H1 (cell line): Measurements from ENCODE around the gene QDPR. TPM values are rescaled to one million over a fixed set of nuclear protein-coding genes. Genes with fewer than 3 reads are reported as not detected.

ENCODE experiments used
- CTCF ChIA-PET: fragments of 300-600 bp; sonication (Branson Sonifier 250); formaldehyde crosslinking; loops from one replicate; lab custom pipeline; 2021; ENCODE audit not compliant: partially characterized antibody; lab: Charles Lee
- POLR2A ChIA-PET: fragments of 300-600 bp; sonication (Branson Sonifier 250); formaldehyde crosslinking; loops from one replicate; lab custom pipeline; 2021; ENCODE audit warnings: inconsistent platforms; ENCODE audit not compliant: partially characterized antibody; lab: Charles Lee
- DNase-seq, 2 experiments: peaks; one replicate each; pipeline versions ENCODE4 v3.0.0 to v3.0.0-alpha.2; 2010 to 2022; ENCODE audit warnings: low spot score in 2 of 2, low read depth in 1 of 2, mixed read lengths in 1 of 2
- FAIRE-seq: peaks from 2 replicates; lab custom pipeline; 2011; peaks lifted over from hg19 to GRCh38; lab: Jason Lieb, UNC
- H2AFZ ChIP-seq: 2 replicates; pipeline ENCODE4 v1.8.1; 2012; ENCODE audit warnings: low read length, inconsistent platforms
- H2AK5ac ChIP-seq: 2 replicates; pipeline ENCODE4 v1.6.1; 2013; ENCODE audit warnings: low read depth, low read length
- H2BK120ac ChIP-seq: replicated peaks from 2 replicates; pipeline ENCODE3; 2013; ENCODE audit warnings: low read depth, low read length, inconsistent platforms
- H2BK12ac ChIP-seq: 2 replicates; pipeline ENCODE4 v1.6.1; 2013; ENCODE audit warnings: low read depth, low read length
- H2BK15ac ChIP-seq: 2 replicates; pipeline ENCODE4 v1.6.1; 2013; ENCODE audit warnings: low read length
- H2BK20ac ChIP-seq: 2 replicates; pipeline ENCODE4 v1.6.1; 2013; ENCODE audit warnings: low read length
- H2BK5ac ChIP-seq: 2 replicates; pipeline ENCODE4 v1.6.1; 2013; ENCODE audit warnings: low read depth, low read length
- H3K14ac ChIP-seq: 2 replicates; pipeline ENCODE4 v1.6.1; 2013; ENCODE audit warnings: inconsistent platforms; ENCODE audit not compliant: insufficient read length
- H3K18ac ChIP-seq: 2 replicates; pipeline ENCODE4 v1.6.1; 2013; ENCODE audit warnings: low read length; ENCODE audit errors: extremely low read depth
- H3K23ac ChIP-seq: 2 replicates; pipeline ENCODE4 v1.6.1; 2013; ENCODE audit warnings: inconsistent platforms; ENCODE audit not compliant: insufficient read length
- H3K23me2 ChIP-seq: 2 replicates; pipeline ENCODE4 v1.6.1; 2013; ENCODE audit warnings: low read depth, low read length
- H3K27ac ChIP-seq: 2 replicates; pipeline ENCODE4 v1.6.1; 2011; ENCODE audit warnings: low read depth, low read length, inconsistent platforms
- H3K27me3 ChIP-seq, 4 experiments: replicated peaks in 1 of 4; 1 replicate in 1 of 4; 2 replicates in 3 of 4; pipeline versions ENCODE4 v1.6.1 to v1.8.1; 2011 to 2013; ENCODE audit warnings: low read length in 3 of 4, mild to moderate bottlenecking in 3 of 4, inconsistent platforms in 2 of 4, mixed read lengths in 2 of 4, moderate library complexity in 1 of 4; ENCODE audit not compliant: control insufficient read depth in 3 of 4, insufficient read depth in 3 of 4; ENCODE audit errors: extremely low read depth in 1 of 4
- H3K36me3 ChIP-seq, 4 experiments: 2 replicates each; pipeline versions ENCODE4 v1.6.1 to v1.8.1; 2011 to 2013; ENCODE audit warnings: mild to moderate bottlenecking in 4 of 4, low read length in 3 of 4, moderate library complexity in 2 of 4, control low read depth in 1 of 4, inconsistent platforms in 1 of 4; ENCODE audit not compliant: insufficient read depth in 4 of 4, control insufficient read depth in 2 of 4
- H3K4ac ChIP-seq: replicated peaks from 2 replicates; pipeline ENCODE3; 2013; ENCODE audit warnings: low read length, low read depth, mixed read lengths, inconsistent platforms; ENCODE audit not compliant: insufficient read length
- H3K4me1 ChIP-seq, 4 experiments: replicated peaks in 1 of 4; 1 replicate in 1 of 4; 2 replicates in 3 of 4; pipeline versions ENCODE4 v1.6.1 to v1.8.1; 2011 to 2013; ENCODE audit warnings: low read length in 3 of 4, inconsistent platforms in 2 of 4, mixed read lengths in 1 of 4; ENCODE audit not compliant: insufficient read depth in 4 of 4, control insufficient read depth in 3 of 4
- H3K4me2 ChIP-seq, 2 experiments: 2 replicates each; pipeline versions ENCODE4 v1.6.1 to v1.8.1; 2011 to 2013; ENCODE audit warnings: low read depth in 2 of 2, low read length in 2 of 2, control low read depth in 1 of 2, inconsistent platforms in 1 of 2, mild to moderate bottlenecking in 1 of 2; ENCODE audit not compliant: insufficient read depth in 1 of 2
- H3K4me3 ChIP-seq, 4 experiments: fragments of 200-600, 300-600 bp in 1 of 4; sonication (generic), shearing (Covaris generic), sonication (Bioruptor Twin) in 1 of 4; 2 replicates each; pipeline versions ENCODE4 v1.5.1 to v1.8.1; 2011 to 2016; ENCODE audit warnings: low read length in 4 of 4, low read depth in 3 of 4, control low read depth in 2 of 4, inconsistent platforms in 2 of 4, mild to moderate bottlenecking in 2 of 4, mixed read lengths in 1 of 4, moderate library complexity in 1 of 4; ENCODE audit not compliant: insufficient read depth in 2 of 4; ENCODE audit errors: extremely low read depth in 1 of 4
- H3K56ac ChIP-seq: replicated peaks from 2 replicates; pipeline ENCODE3; 2013; ENCODE audit warnings: low read depth, mild to moderate bottlenecking, mixed read lengths, low read length, inconsistent platforms; ENCODE audit not compliant: insufficient read length
- H3K79me1 ChIP-seq: 2 replicates; pipeline ENCODE4 v1.6.1; 2013; ENCODE audit warnings: low read depth, low read length, control low read depth
- H3K79me2 ChIP-seq, 2 experiments: 2 replicates each; pipeline versions ENCODE4 v1.6.1 to v1.8.1; 2012 to 2013; ENCODE audit warnings: low read length in 2 of 2, mild to moderate bottlenecking in 2 of 2, inconsistent platforms in 1 of 2; ENCODE audit not compliant: insufficient read depth in 2 of 2, control insufficient read depth in 1 of 2
- H3K9ac ChIP-seq, 4 experiments: replicated peaks in 1 of 4; 1 replicate in 1 of 4; 2 replicates in 3 of 4; pipeline versions ENCODE4 v1.6.1 to v1.8.1; 2011 to 2013; ENCODE audit warnings: low read depth in 3 of 4, low read length in 3 of 4, control low read depth in 2 of 4, mild to moderate bottlenecking in 2 of 4, moderate library complexity in 2 of 4, inconsistent platforms in 1 of 4; ENCODE audit errors: extremely low read depth in 1 of 4
- H3K9me3 ChIP-seq, 2 experiments: 2 replicates each; pipeline versions ENCODE4 v1.6.1 to v1.8.1; 2012 to 2013; ENCODE audit warnings: mild to moderate bottlenecking in 2 of 2, moderate library complexity in 2 of 2, control low read depth in 1 of 2, inconsistent platforms in 1 of 2, low read depth in 1 of 2, low read length in 1 of 2, mixed read lengths in 1 of 2; ENCODE audit not compliant: insufficient read depth in 2 of 2
- H4K20me1 ChIP-seq, 2 experiments: replicated peaks in 1 of 2; 2 replicates each; pipeline versions ENCODE3 to v1.8.1; 2011 to 2013; ENCODE audit warnings: inconsistent platforms in 2 of 2, low read length in 2 of 2, mild to moderate bottlenecking in 1 of 2; ENCODE audit not compliant: insufficient read depth in 2 of 2, control insufficient read depth in 1 of 2
- H4K5ac ChIP-seq: 2 replicates; pipeline ENCODE4 v1.6.1; 2013; ENCODE audit warnings: low read length, low read depth, mixed read lengths, inconsistent platforms; ENCODE audit not compliant: insufficient read length
- H4K8ac ChIP-seq: 2 replicates; pipeline ENCODE4 v1.8.0; 2013; ENCODE audit warnings: mild to moderate bottlenecking, moderate library complexity, low read length, inconsistent platforms; ENCODE audit not compliant: insufficient read depth; ENCODE audit errors: extremely low read depth
- H4K91ac ChIP-seq: replicated peaks from 2 replicates; pipeline ENCODE3; 2013; ENCODE audit warnings: low read length, mixed read lengths, inconsistent platforms; ENCODE audit not compliant: insufficient read length
- EP300 ChIP-seq, 2 experiments: IDR thresholded peaks; 1 replicate in 1 of 2; 2 replicates in 1 of 2; pipeline ENCODE4 v1.6.1; 2011 to 2012; ENCODE audit warnings: low read depth in 2 of 2, low read length in 2 of 2, mild to moderate bottlenecking in 2 of 2, borderline replicate concordance in 1 of 2, inconsistent platforms in 1 of 2, moderate library complexity in 1 of 2
- GABPA ChIP-seq: IDR thresholded peaks from 2 replicates; pipeline ENCODE4 v1.6.1; 2011; ENCODE audit warnings: mild to moderate bottlenecking, low read length, moderate library complexity, borderline replicate concordance; ENCODE audit not compliant: insufficient read depth
- HDAC6 ChIP-seq: IDR thresholded peaks from one replicate; pipeline ENCODE4 v1.7.1; 2012; ENCODE audit warnings: low read depth, mild to moderate bottlenecking, inconsistent platforms, low read length, moderate library complexity
- NANOG ChIP-seq: IDR thresholded peaks from 2 replicates; pipeline ENCODE4 v1.6.1; 2011; ENCODE audit warnings: low read length, low read depth, mild to moderate bottlenecking, inconsistent platforms; ENCODE audit not compliant: insufficient read depth, poor library complexity, severe bottlenecking
- PHF8 ChIP-seq: fragments of 200-600 bp; sonication (generic); conservative IDR thresholded peaks from 2 replicates; pipeline ENCODE4 v1.7.1; 2012; ENCODE audit warnings: low read depth, mild to moderate bottlenecking, inconsistent platforms, low read length, moderate library complexity
- SAP30 ChIP-seq: fragments of 300-600 bp; sonication (generic); IDR thresholded peaks from 2 replicates; pipeline ENCODE4 v1.7.1; 2012; ENCODE audit warnings: low read length, moderate library complexity, mild to moderate bottlenecking, inconsistent platforms; ENCODE audit not compliant: insufficient read depth, insufficient replicate concordance
- SIN3A ChIP-seq, 2 experiments: IDR thresholded peaks in 1 of 2; conservative IDR thresholded peaks in 1 of 2; 2 replicates each; pipeline ENCODE4 v1.6.1; 2011 to 2012; ENCODE audit warnings: low read length in 2 of 2, improper control_type of control experiment in 1 of 2, low read depth in 1 of 2, mild to moderate bottlenecking in 1 of 2
- SIRT6 ChIP-seq: IDR thresholded peaks from one replicate; pipeline ENCODE4 v1.7.1; 2012; ENCODE audit warnings: low read length, inconsistent platforms
- SUZ12 ChIP-seq: fragments of 200-600 bp; sonication (generic); IDR thresholded peaks from 2 replicates; pipeline ENCODE4 v1.6.1; 2012; ENCODE audit warnings: mild to moderate bottlenecking, inconsistent platforms, low read length, moderate library complexity, mixed read lengths
- YY1 ChIP-seq: IDR thresholded peaks from 2 replicates; pipeline ENCODE4 v1.6.1; 2011; ENCODE audit warnings: low read depth, mild to moderate bottlenecking, low read length
- WGBS, 2 experiments: shearing (Covaris generic) in 1 of 2; methylation state at CpG; one replicate each; pipeline versions ENCODE4 v1.1.6 to v1.1.7; 2013 to 2015; ENCODE audit warnings: low lambda C conversion rate in 2 of 2, mixed read lengths in 2 of 2, inconsistent platforms in 1 of 2, low coverage in 1 of 2, missing lambda C conversion rate in 1 of 2; ENCODE audit not compliant: insufficient replicate concordance in 2 of 2, insufficient coverage in 1 of 2, insufficient read length in 1 of 2; ENCODE audit errors: extremely low coverage in 1 of 2, missing lambda C conversion rate in 1 of 2; 5-methylcytosine and 5-hydroxymethylcytosine counted together
- polyA plus RNA-seq, 7 experiments: library from polyadenylated mRNA; depleted of rRNA in 3 of 7; stranded (reverse) in 5 of 7; unstranded in 2 of 7; fragments of >200 nt in 5 of 7; fragments of 200-250 nt in 2 of 7; gene quantifications; 1 replicate in 5 of 7; 2 replicates in 1 of 7; 4 replicates in 1 of 7; pipeline versions ENCODE4 v1.2.1 to v1.2.3, GENCODE V29; 2011 to 2013; ENCODE audit warnings: missing spikeins in 2 of 7, mixed read lengths in 2 of 7
- total RNA-seq: library from RNA; stranded (reverse); fragmentation: NEBNext Ultra II Directional; extraction: Animal tissue kit (Norgen Biotek cat#: 25700); gene quantifications from 2 replicates; pipeline ENCODE4 v1.2.1, GENCODE V29; 2021

The QDPR gene
- total and polyA plus RNA-seq, 2 of the 8 experiments (the other 6 are each of a cell fraction or from before 2014, with no cell fraction given), result 33.6 to 35.9 TPM

GRCh38 chr4:17476853-17477252, 35.0 kb downstream of the QDPR start:
- Histone ChIP-seq H3K14ac (no peak overlapping the region), H2BK15ac (no peak overlapping the region), H3K27me3 (no peaks in the 10 kb centered on the region), H2AFZ (no peak overlapping the region), H3K18ac (no peak overlapping the region), H3K4me3 (no peak overlapping the region), H2AK5ac (no peak overlapping the region), H4K5ac (no peak overlapping the region), H2BK20ac (no peak overlapping the region), H3K79me2 (no peaks in the 10 kb centered on the region), H3K4ac (no peak overlapping the region), H2BK12ac (no peak overlapping the region), H3K27ac (no peak overlapping the region), H3K4me1 (peaks cover 0 to 2% (median 0%) of the 10 kb centered on the region in 4 experiments; a peak in 1 of 7 replicates), H3K56ac (no peak overlapping the region), H3K23ac (no peak overlapping the region), H4K91ac (no peak overlapping the region), H3K23me2 (no peaks in the 10 kb centered on the region; the same call in 1 of the 2 replicates), H4K8ac (no peak overlapping the region), H3K36me3 (no peaks in the 10 kb centered on the region), H3K4me2 (no peak overlapping the region), H3K9me3 (no peaks in the 10 kb centered on the region), H3K79me1 (no peaks in the 10 kb centered on the region), H2BK5ac (no peak overlapping the region), H2BK120ac (no peak overlapping the region), H4K20me1 (no peaks in the 10 kb centered on the region), H3K9ac (no peak overlapping the region)
- ChIA-PET CTCF (interaction anchor here (0.6 kb wide), 1 partner anchor 1101 kb away, joined by 3 read pairs; no protein-coding TSS in a partner anchor), POLR2A (interaction anchor here (1.0 kb wide), 1 partner anchor 8 kb away, joined by 3 read pairs; no protein-coding TSS in a partner anchor)
- WGBS, 2 experiments, result 77% methylated on average over 3 of the region's 3 CpGs; no CpG with 5 or more reads in 1 of the 2 experiments
- FAIRE-seq (no peak), DNase-seq (no peak)
- TF ChIP-seq HDAC6 (no peak), SIRT6 (no peak), SIN3A (conservative IDR thresholded peaks at IDR 0.05 in 1 of 2, IDR thresholded peaks at IDR 0.05 in 1 of 2; ENCODE audit: low read depth in 1 of 2, low read length in 2 of 2) (no peak), PHF8 (no peak), SUZ12 (no peak), NANOG (no peak), EP300 (IDR thresholded peaks at IDR 0.05; ENCODE audit: borderline replicate concordance in 1 of 2, low read depth in 2 of 2, low read length in 2 of 2) (no peak), SAP30 (no peak), GABPA (no peak), YY1 (no peak)
